Measurements from ENCODE around the gene TNFRSF14.

TNFRSF14 gene

DNA sequence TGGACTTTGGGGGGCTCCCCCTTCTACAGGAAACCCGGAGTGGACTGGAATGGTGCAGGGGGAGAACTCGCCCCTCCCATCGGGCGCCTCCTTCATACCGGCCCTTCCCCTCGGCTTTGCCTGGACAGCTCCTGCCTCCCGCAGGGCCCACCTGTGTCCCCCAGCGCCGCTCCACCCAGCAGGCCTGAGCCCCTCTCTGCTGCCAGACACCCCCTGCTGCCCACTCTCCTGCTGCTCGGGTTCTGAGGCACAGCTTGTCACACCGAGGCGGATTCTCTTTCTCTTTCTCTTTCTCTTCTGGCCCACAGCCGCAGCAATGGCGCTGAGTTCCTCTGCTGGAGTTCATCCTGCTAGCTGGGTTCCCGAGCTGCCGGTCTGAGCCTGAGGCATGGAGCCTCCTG, at the start of gene TNFRSF14:
Gene TNFRSF14, plus strand, starts transcription at position 95 of the 401 bp plus-strand sequence. Its CDS starts 294 bp downstream, at position 389.
- DNase-seq = no peak

GRCh38 chr1:2506901-2507565, 49.1 kb upstream of the TNFRSF14 start:
- DNase-seq = no peak

DNA sequence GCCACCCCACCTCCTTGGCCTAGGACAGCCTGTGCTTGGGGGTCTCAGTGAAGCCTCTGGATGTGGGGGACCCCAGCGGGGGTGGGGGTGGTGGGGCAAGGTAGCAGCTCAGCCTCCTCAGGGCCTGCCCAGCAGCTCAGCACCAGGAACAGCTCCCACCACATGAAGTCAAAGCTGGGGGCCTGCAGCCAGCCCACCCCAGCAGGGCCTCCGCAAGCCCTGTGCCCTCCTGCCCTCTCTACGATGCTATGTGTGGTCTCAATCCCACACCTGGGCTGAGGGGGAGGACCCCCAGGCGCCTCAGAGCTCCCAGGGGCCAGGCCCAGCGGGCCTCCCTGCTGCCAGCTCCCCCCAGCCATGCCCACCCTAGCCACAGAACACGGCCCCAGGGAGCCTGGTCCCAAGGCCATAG, 48.4 kb upstream of the TNFRSF14 start:
- no peak for DNase-seq

- no peak for DNase-seq
These were observed 48.0 kb upstream of the TNFRSF14 start for GRCh38 chr1:2508180-2508579.

- no peak for DNase-seq
These were observed 47.4 kb upstream of the TNFRSF14 start for GRCh38 chr1:2508751-2509150.

GRCh38 chr1:2509589-2509988, 46.6 kb upstream of the TNFRSF14 start:
- DNase-seq = no peak

GRCh38 chr1:2510366-2511155, 45.6 kb upstream of the TNFRSF14 start:
- no peak for DNase-seq

- no peak for DNase-seq
These were observed 43.2 kb upstream of the TNFRSF14 start for GRCh38 chr1:2512862-2513421.

DNA sequence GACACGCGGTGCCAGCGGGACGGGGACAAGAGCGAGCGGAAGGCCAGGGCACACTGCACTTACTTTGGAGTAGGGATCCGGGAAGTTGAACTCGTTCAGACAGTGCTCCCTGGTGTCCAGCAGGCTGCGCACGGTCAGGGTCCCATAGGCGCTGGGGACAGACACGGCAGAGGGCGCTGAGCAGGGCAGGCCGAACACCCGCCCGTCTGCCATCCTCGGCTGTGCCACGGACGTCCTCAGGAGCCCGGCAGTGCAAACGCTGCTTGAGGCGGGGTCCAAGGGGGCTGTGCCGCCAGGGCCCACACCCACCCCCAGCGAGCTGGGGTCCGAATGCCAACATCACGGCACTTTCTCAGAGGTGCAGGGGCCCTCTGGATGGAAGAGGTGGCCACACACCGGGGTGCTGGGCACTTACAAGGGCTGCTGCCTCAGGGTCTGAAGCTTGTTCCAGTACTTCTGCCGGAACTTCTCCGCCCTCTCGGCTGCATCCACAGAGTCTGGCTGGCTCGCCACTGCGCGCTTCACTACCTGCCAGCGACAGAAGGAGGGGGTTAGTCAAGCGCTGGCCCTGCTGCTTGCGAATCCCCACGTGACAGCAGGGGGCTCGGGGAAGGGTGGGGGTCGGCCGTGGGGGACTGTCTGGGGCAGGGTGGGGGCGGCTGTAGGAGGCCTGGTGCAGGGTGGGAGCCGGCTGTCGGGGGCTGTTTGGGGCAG, 42.1 kb upstream of the TNFRSF14 start:
- DNase-seq = no peak

DNA sequence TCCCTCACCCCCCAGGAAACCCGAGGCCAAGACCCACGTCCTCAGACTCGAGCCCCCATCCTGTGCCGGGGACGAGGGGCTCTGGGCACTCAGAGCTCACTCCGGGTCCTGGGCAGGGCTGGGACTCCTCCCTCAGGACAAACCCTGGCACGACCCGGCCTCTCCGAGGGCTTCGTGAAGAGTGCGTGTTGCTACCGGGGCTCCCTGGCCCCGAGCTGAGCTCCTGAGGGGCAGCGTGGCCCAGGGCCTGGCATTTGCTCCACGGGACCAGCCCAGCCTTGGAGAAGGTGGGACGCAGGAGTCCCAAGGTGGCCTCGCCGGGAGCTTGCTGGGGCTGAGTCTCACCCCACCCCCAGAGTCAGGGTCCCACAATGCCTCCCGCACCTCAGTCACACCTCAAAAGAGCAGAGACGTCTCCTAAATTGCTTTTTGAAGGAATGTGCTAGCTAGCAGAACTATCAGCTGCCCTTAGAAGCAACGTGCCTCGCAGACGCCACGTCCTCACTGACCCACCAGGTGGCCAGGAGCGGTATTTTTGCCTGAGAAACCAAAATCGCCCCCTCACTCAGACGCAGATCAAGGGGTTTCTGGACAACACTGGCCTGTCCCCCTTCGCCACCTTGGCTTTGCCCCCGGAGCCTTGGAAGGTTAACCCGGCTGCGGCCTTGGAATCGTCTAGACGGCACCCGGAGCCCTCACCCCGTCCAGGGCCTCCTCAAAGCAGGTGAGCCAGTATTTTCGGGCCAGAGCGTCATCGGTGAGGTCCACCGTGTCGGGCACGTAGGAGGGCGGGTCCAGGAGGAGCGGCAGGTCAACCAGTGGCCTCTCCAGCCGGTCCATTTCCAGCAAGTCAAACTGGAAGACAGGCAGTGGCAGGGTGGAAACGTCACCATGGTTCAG, 41.1 kb upstream of the TNFRSF14 start:
- no peak for DNase-seq

- DNase-seq = no peak
These were observed 40.4 kb upstream of the TNFRSF14 start for GRCh38 chr1:2515763-2516080.

GRCh38 chr1:2516124-2516523, 40.0 kb upstream of the TNFRSF14 start:
- DNase-seq = no peak

GRCh38 chr1:2516946-2517345, 39.2 kb upstream of the TNFRSF14 start:
- DNase-seq = no peak

DNA sequence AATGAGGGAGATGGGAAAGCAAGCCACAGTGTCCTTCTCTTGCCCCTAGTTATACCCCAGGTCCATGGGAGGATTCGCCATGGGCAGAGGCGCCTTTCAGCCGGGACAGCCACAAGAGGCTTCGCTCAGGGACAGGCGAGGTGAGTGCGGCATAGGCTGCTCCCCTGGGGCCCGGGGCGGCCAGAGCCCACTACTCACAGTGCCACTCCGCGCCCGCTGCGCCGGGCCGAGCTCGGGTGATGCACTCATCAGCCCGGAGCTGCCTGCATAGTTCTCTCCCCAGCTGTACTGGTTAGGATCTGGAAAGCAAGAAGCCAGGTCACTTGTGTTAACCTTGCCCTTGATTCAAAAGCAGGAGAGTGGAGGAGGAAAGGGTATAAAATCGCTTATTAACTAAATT, 38.2 kb upstream of the TNFRSF14 start:
- no peak for DNase-seq

GRCh38 chr1:2518528-2518927, 37.6 kb upstream of the TNFRSF14 start:
- no peak for DNase-seq

DNA sequence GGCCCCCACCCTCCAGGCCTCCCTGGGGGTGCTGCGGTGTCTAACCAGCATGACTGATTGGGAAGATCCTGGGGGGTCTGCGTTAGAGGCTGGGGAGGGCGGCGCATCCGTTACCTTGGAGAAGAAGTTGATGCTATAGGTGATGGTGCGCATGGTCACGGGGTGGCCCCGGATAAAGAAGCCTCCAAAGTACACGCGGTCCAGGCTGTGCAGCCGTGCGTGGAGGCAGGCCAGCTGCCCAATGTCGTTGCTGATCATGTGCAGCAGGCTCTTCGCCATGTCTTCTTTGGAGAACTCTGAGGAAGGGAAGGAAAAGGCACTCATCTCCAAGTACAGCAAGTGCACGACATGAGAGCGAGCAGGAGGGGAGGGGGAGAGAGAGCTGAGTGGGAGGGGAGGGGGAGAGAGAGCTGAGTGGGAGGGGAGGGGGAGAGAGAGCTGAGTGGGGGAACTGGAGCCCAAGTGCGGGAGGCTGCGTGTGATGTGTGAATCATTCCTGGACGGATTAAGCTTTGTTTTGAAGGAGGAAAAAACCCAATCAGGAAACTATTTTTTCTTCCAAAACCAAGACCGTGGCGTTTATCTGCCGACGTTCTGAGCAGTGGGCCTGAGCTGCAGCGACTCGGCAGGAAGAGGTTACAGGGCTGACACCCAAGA, 37.0 kb upstream of the TNFRSF14 start:
- DNase-seq = no peak

DNA sequence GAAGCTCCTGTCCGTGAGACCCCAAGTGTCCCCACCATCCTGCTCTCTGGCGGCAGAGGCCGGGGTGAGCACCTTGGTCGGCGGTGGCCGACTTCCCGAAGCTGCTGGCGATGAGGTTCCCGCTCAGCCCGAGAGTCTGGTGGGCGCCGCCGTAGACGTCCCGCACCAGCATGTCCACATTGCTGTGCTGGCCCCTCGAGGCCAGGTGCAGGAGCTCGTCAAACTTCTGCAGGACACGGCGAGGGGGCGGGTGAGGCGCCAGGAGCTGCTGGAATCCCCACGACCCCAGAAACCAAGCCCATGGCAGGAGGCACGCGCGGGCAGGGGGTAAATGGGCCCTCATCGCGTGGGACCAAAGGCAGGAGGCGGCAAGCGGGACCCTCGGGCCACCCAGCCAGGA, 36.4 kb upstream of the TNFRSF14 start:
- no peak for DNase-seq

GRCh38 chr1:2520206-2520605, 36.0 kb upstream of the TNFRSF14 start:
- no peak for DNase-seq

DNA sequence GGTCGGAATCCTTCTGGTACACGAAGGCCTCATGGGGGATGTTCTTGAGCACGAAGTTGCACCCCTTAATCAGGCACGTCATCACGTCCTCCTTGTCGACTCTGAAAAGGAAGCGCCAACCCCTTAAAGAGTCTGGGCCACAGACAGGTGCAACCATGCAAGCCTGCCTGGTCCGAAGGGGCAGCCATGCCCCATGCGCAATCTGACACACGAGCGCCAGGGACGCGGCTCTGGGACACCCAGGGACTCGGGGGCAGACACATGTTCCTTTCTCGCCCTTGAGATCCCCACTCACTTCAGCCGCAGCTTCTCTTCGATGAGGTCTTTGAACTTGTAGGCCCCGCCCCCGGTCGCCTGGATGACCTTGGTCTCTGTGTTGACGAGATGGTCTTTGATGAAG, 35.4 kb upstream of the TNFRSF14 start:
- no peak for DNase-seq

DNA sequence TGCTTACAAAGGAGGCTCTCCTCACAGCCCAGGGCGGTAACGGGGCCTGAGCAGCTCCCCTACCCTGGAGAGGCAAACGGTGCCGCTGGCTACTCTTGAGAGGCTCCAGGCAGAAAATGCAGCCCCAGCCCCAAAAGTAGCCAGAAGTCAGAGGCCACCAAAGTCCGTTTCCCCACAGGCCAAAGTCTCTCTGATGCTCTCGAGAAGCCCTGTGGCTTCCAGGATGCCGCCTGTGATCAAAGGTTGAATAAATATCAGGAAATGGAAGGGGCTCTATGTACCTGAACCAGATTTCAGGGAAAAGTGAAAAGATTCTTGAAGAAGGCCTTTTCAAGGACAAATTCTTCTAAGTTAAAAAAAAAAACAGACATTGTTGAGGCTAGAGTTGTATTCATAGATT, 33.9 kb upstream of the TNFRSF14 start:
- DNase-seq = no peak

DNA sequence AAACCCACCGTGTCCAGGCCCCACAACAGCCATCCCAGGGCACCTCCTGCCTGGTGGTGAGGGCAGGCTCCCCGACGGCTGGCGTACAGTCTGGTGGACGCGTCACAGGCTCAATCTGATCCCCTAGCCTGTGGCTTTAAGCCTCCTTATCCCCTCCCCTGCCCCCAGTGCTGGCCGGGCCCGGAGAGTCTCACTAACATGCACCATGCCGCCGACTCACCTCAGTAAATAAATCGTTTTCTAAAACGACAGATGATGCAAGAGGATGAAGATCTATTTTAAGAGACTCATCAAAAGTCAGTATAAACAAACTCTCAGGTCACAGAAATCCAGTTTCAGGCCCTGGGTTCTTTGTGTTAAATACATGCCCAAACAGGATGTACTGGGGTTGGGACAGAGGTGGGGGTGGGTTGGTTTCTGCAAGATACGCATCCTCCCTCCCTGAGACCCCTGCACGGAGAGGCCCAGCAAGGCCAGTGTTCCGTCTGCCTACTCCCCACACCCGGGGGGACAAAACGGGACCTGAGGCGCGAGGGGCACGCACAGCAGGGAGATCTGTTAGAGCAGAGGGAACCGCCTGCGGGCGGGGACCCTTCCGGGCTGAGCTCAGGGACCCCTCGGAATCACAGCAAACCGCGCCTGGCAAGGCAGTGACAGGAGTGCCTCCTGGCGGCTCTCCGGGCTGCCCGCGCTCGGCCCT, 32.8 kb upstream of the TNFRSF14 start:
- DNase-seq = no peak
